Stimulated activated CD4-positive, alpha-beta T cell treated with anti-CD3 and anti-CD28 coated beads, Interleukin-2, amount 100 ng/mL, for 48 hours (primary cell): ENCODE results near the gene TSNAX.

Experiments used
- DNase-seq, 2 donors: peaks; one replicate each; pipeline ENCODE4 v3.0.0-alpha.2; 2020

The TSNAX gene

GRCh38 chr1:231519166-231519565 is 9.3 kb upstream of the TSNAX start:
- DNase-seq = no peak

- no peak for DNase-seq
These were observed 6.4 kb upstream of the TSNAX start for GRCh38 chr1:231522038-231522437.

GRCh38 chr1:231522931-231523642 is 5.4 kb upstream of the TSNAX start:
- DNase-seq = no peak

GRCh38 chr1:231523816-231524215 is 4.7 kb upstream of the TSNAX start:
- no peak for DNase-seq

- DNase-seq = no peak
These were observed 1.9 kb upstream of the TSNAX start for GRCh38 chr1:231526536-231526935.

GRCh38 chr1:231527586-231528171 is 790 bp upstream of the TSNAX start:
- no peak for DNase-seq

- no peak for DNase-seq
These were observed 4.8 kb downstream of the TSNAX start for GRCh38 chr1:231533240-231533639.

GRCh38 chr1:231534703-231535159 is 6.3 kb downstream of the TSNAX start:
- no peak for DNase-seq

- no peak for DNase-seq
These were observed 7.6 kb downstream of the TSNAX start for GRCh38 chr1:231536099-231536498.

- DNase-seq = no peak
These were observed 12.4 kb downstream of the TSNAX start for GRCh38 chr1:231540847-231541246.

- DNase-seq = no peak
These were observed 13.4 kb downstream of the TSNAX start for GRCh38 chr1:231541842-231542241.

GRCh38 chr1:231544943-231545592 is 16.6 kb downstream of the TSNAX start:
- no peak for DNase-seq

GRCh38 chr1:231546693-231547092 is 18.2 kb downstream of the TSNAX start:
- DNase-seq = no peak

- no peak for DNase-seq
These were observed 21.4 kb downstream of the TSNAX start for GRCh38 chr1:231549733-231550447.

- DNase-seq = no peak
These were observed 21.9 kb downstream of the TSNAX start for GRCh38 chr1:231550448-231550781.

GRCh38 chr1:231553320-231553719 is 24.9 kb downstream of the TSNAX start:
- no peak for DNase-seq

GRCh38 chr1:231554969-231555368 is 26.5 kb downstream of the TSNAX start:
- no peak for DNase-seq

GRCh38 chr1:231557411-231557810 is 28.9 kb downstream of the TSNAX start:
- DNase-seq = no peak

GRCh38 chr1:231557898-231558707 is 29.6 kb downstream of the TSNAX start:
- no peak for DNase-seq

GRCh38 chr1:231558708-231559185 is 30.3 kb downstream of the TSNAX start:
- DNase-seq = no peak

GRCh38 chr1:231561647-231562383 is 33.3 kb downstream of the TSNAX start:
- no peak for DNase-seq

- no peak for DNase-seq
These were observed 34.8 kb downstream of the TSNAX start for GRCh38 chr1:231563247-231563646.
